Measurements from ENCODE around the gene HOPX. TPM values are rescaled to one million over a fixed set of nuclear protein-coding genes. Genes with fewer than 3 reads are reported as not detected.

HOPX gene
- total RNA-seq, 1 experiment from 2014 or later, result not detected

GRCh38 chr4:56703378-56703777, 22.3 kb upstream of the HOPX start:
- Histone ChIP-seq H4K20me1 (ENCODE audit: control insufficient read depth, insufficient read depth, insufficient read length) (no peaks in the 10 kb centered on the region), H2AK5ac (ENCODE audit: insufficient read length, low read length) (no peak overlapping the region), H3K4me2 (ENCODE audit: insufficient read depth, insufficient read length, low read length) (no peak overlapping the region), H2BK20ac (ENCODE audit: low read depth, low read length, poor library complexity, severe bottlenecking) (no peak overlapping the region), H2BK5ac (ENCODE audit: insufficient read length, low read length) (no peak overlapping the region), H4K91ac (ENCODE audit: insufficient read length, low read depth, low read length) (no peak overlapping the region), H3K56ac (ENCODE audit: insufficient read length, low read depth, low read length) (no peak overlapping the region), H3K27me3 (ENCODE audit: insufficient read depth, low read length) (no peaks in the 10 kb centered on the region), H2BK12ac (ENCODE audit: insufficient read length, low read depth, low read length) (no peak overlapping the region), H3K4me1 (ENCODE audit: insufficient read depth, low read length) (no peaks in the 10 kb centered on the region), H2AFZ (ENCODE audit: low read length) (no peak overlapping the region), H4K8ac (replicated peaks; ENCODE audit: insufficient read length, low read depth, low read length) (no peak overlapping the region), H3K79me1 (ENCODE audit: insufficient read depth, low read depth, low read length, poor library complexity, severe bottlenecking) (no peaks in the 10 kb centered on the region), H4K5ac (ENCODE audit: insufficient read length, low read depth, low read length) (no peak overlapping the region), H3K9me3 (ENCODE audit: control insufficient read depth, low read depth, low read length) (no peaks in the 10 kb centered on the region), H3K23me2 (ENCODE audit: insufficient read length, low read depth, low read length, poor library complexity, severe bottlenecking) (no peaks in the 10 kb centered on the region), H3K18ac (ENCODE audit: insufficient read length, low read depth, low read length) (no peak overlapping the region), H3K23ac (ENCODE audit: insufficient read length, low read depth, low read length) (no peak overlapping the region), H3K79me2 (ENCODE audit: insufficient read depth, low read length) (no peaks in the 10 kb centered on the region), H3T11ph (ENCODE audit: low read length) (no peak overlapping the region), H3K4ac (ENCODE audit: low read depth, low read length) (no peak overlapping the region), H2BK15ac (ENCODE audit: low read depth, low read length) (no peak overlapping the region), H3K14ac (ENCODE audit: insufficient read depth, low read length) (no peak overlapping the region), H2BK120ac (ENCODE audit: low read depth, low read length, poor library complexity, severe bottlenecking) (no peak overlapping the region), H3K9ac (ENCODE audit: extremely low read depth, insufficient read length, low read length) (no peak overlapping the region), H3K27ac (ENCODE audit: insufficient read length, low read depth, low read length) (no peak overlapping the region)
- Mint-ChIP-seq H3K36me3 (ENCODE audit: insufficient read depth in 1 of 3, low read depth in 3 of 3) (no peaks in the 10 kb centered on the region), H3K4me3 (no peak overlapping the region), H3K4me1 (peaks cover 2 to 6% of the 10 kb centered on the region in 2 experiments), H3K27ac (no peak overlapping the region), H3K27me3 (ENCODE audit: low read depth) (peaks cover 10% of the 10 kb centered on the region), H3K9me3 (no peaks in the 10 kb centered on the region)
- no peak for TF ChIP-seq CTCF (conservative IDR thresholded peaks at IDR 0.05)
- no peak for DNase-seq
- no CpG with 5 or more reads among the region's 5 CpGs for WGBS (ENCODE audit: extremely low coverage, insufficient read length, low lambda C conversion rate)
